DMS153 treated with DMSO at 0.1 percent for 48 hours (cell line): ENCODE results near the gene MAPK8IP1.
A peak's percentile ranks its signal among the peaks of the same experiment; 100 is the strongest.

Experiments
- DNase-seq: peaks from one replicate; lab custom pipeline; 2025; ENCODE audit not compliant: unreplicated experiment; lab: John Stamatoyannopoulos, UW

MAPK8IP1 gene

DNA sequence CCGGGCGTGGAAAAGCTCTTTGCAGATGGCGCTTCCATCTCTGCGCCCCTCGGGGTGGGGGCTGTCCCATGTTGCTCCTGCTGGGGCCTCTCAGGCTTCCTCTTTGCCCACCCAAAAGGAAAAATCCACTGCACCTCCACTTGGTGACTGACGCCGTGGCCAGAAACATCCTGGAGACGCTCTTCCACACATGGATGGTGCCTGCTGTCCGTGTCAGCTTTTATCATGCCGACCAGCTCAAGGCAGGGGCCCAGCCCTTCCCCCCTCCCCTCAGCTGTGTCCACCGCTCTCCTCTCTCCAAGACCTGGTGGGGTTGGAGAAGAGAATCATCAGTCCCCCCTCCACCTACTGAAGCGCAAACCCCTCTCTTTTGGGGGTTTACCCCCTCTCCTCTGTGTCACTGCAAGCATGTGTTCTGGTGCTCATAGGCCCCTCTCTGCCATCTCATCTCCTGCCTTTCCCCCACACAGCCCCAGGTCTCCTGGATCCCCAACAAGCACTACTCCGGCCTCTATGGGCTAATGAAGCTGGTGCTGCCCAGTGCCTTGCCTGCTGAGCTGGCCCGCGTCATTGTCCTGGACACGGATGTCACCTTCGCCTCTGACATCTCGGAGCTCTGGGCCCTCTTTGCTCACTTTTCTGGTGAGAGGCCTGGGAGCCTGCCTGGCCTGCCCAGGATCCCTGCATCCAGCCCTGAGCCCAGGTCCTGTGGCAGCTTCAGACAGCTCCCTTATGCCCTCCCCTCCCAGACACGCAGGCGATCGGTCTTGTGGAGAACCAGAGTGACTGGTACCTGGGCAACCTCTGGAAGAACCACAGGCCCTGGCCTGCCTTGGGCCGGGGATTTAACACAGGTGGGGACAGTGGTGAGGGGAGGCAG, 38.8 kb downstream of the MAPK8IP1 start:
- no peak for DNase-seq

GRCh38 chr11:45924927-45925326, 39.5 kb downstream of the MAPK8IP1 start:
- no peak for DNase-seq

- DNase-seq, result no peak
Observed at GRCh38 chr11:45925550-45925949, 40.1 kb downstream of the MAPK8IP1 start.

DNA sequence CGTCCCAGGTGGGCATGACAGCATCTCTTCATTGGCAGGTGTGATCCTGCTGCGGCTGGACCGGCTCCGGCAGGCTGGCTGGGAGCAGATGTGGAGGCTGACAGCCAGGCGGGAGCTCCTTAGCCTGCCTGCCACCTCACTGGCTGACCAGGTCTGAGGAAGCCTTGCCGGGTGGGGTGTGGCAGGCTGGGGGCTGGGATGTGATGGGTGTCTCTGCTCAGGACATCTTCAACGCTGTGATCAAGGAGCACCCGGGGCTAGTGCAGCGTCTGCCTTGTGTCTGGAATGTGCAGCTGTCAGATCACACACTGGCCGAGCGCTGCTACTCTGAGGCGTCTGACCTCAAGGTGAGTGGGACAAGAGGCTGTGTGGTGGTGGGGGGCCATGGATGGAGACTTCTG, 40.5 kb downstream of the MAPK8IP1 start:
- no peak for DNase-seq

DNA sequence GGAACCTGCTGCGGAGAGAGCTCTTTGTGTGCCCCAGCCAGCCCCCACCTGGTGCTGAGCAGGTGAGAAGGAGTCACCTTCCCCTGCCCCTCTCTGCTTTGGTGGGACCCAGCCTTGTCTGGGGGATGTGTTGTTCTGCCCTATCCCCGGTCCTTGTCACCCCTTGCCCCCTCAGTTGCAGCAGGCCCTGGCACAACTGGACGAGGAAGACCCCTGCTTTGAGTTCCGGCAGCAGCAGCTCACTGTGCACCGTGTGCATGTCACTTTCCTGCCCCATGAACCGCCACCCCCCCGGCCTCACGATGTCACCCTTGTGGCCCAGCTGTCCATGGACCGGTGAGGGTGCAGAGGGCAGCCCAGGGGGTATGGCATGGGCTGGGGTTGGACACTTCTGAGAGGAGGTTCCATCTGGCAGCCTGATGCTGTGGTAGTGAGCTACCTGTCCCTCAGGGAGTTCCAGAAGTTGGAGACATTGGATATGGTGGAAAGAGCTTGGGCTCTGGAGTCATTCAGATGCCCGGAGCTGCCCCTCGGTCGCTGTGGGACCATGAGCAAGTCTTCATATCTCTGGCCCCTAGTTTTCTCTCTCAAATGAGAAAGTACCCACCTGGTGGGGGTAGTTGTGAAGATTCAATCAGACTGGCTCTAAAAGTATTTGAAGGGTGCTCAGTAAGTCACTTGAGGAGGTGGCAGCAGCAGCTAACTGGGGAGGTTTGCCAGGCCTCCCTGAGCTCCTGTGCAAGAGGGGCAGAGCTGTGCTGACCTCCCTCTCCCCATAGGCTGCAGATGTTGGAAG, 41.3 kb downstream of the MAPK8IP1 start:
- DNase-seq, result no peak

- no peak for DNase-seq
Observed at GRCh38 chr11:45927332-45927683, 41.9 kb downstream of the MAPK8IP1 start.

DNA sequence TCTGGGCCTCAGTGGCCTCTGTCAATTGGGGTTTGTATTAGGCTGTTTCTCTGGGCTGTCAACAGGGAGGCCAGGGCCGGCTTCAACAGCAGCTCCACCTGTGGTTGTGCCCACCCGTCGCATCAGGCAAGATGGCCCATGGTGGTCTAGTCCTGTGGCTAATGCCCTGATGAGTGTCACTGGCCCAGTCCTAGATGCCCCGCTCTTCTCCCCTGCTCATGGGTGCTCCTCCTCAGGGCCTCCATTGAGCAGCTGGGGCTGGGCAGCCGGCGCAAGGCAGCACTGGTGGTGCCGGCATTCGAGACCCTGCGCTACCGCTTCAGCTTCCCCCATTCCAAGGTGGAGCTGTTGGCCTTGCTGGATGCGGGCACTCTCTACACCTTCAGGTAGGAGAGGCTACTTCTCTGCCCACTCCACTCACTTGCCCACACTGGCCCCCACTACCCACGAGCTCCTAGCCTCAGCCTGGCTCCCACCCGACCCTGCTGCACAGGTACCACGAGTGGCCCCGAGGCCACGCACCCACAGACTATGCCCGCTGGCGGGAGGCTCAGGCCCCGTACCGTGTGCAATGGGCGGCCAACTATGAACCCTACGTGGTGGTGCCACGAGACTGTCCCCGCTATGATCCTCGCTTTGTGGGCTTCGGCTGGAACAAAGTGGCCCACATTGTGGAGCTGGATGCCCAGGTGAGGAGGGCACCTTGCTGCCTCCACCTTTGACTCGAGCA, 42.4 kb downstream of the MAPK8IP1 start:
- no peak for DNase-seq

DNA sequence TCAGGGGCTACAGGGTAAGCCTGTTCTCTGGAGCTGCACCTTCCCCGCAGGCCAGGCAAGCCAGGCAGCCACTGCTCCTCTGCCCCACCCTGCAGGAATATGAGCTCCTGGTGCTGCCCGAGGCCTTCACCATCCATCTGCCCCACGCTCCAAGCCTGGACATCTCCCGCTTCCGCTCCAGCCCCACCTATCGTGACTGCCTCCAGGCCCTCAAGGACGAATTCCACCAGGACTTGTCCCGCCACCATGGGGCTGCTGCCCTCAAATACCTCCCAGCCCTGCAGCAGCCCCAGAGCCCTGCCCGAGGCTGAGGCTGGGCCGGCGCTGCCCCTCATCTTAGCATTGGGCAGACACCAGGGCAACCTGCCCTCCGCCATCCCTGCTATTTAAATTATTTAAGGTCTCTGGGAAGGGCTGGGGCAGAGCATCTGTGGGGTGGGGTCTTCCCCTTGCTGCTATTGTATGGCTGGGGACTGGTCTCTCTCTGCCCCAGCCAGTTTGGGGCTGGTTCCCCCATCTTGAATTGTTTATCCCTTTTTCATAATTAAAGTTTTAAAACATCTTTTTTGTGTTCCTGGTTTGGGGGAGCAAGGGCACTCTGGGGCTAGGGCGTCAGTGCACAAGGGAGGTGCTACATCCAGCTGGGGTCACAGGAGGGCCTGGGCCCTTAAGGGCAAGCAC, 43.2 kb downstream of the MAPK8IP1 start:
- DNase-seq, result no peak

DNA sequence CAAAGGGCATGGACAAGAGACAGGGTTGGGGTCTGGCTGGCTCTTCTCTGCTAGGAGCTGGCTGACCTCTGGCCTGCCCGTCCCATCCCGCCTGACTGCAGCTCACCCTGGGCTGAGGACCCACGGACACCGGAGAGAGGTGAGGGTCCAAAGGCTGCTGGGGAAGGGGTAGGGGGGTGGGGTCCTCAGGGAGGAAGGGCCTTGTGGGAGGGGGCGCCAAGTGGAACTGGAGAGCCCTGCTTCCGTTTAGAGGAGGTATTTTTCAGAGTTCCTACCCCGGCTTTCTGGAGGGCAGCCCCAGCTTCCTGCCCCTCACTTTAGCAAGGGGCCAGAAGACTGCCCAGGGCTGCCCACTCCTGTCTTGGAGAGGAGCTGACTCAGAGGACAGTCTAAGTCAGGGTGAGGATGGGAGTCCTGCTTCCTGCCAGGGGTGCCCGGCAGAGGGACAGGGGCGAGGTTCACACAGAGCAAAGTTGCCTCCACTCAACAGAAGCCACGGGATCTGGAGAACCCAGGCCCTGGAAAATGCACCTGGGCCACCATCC, 44.1 kb downstream of the MAPK8IP1 start:
- DNase-seq, result no peak

DNA sequence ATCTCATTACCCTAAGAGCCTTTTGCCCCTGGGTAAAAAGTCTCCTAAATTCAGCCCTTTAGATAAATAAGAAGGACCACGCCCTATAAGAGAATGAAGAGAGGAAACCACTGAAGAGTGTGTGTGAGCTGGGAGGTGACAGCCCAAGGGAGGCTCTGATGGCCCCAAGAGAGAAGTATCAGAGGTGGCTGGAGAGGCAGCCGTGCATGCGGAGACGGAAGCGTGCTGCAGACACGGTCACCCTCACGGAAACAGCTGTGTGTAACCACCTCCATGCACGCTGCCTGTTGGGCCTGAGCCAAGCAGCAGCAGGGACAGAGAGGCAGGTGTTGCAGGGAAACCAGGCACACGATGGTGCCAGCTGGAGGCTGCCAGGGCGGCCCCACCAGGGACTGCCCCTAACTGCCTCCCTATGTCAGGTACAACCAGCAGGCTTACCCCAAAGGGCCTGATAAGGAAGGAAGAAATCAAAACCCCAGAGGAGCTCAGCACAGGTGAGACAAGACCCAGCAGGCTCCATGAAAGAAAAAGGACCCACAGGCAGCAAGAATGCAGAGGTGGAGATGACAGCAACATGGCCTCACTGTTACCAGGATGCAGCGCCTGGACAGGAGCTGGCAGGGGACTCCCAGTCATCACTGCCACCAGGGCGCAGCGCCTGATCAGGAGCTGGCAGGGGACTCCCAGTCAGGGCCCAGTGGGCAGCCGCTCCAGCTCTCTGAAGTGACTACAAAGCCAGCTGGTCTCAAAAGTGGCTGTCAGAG, 44.8 kb downstream of the MAPK8IP1 start:
- peak; percentile 82 for DNase-seq

- no peak for DNase-seq
Observed at GRCh38 chr11:45930951-45931570, 45.6 kb downstream of the MAPK8IP1 start.

DNA sequence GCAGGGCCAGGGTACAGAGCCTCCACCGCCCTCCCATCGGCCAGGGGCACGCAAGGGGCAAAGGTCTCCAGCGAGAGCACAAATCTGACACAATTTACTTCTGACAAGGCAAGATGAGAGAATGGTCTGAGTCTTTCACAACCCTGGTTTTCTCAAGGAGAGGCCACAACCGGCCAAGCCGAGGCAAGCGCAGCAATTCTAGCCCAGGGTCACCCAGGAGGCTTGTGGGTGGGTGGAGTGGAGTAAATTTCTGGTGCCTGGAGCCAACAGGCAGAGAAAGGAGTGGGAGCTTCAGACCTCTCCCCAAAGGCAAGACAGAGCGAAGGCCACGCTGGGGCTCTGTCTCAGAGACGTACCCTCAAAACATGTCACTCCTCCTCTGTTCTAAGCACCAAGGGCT, 46.3 kb downstream of the MAPK8IP1 start:
- DNase-seq, result no peak

- DNase-seq, result no peak
Observed at GRCh38 chr11:45932217-45932616, 46.8 kb downstream of the MAPK8IP1 start.

- DNase-seq, result no peak
Observed at GRCh38 chr11:45933131-45933831, 47.8 kb downstream of the MAPK8IP1 start.

GRCh38 chr11:45933846-45934579, 48.6 kb downstream of the MAPK8IP1 start:
- no peak for DNase-seq

- DNase-seq, result no peak
Observed at GRCh38 chr11:45934580-45935318, 49.3 kb downstream of the MAPK8IP1 start.

- DNase-seq, result no peak
Observed at GRCh38 chr11:45935349-45936064, 50.1 kb downstream of the MAPK8IP1 start.
